HG02588 (cell line): ENCODE measurements around the gene ZNF467.

ENCODE experiments used
- ATAC-seq: cut with Tn5 transposase; IDR thresholded peaks from one replicate; pipeline ENCODE4 v1.9.1; 2021; ENCODE audit warnings: mild to moderate bottlenecking, moderate library complexity; ENCODE audit not compliant: unreplicated experiment

Gene ZNF467

GRCh38 chr7:149751043-149751775, 22.2 kb downstream of the ZNF467 start:
- ATAC-seq: no peak

GRCh38 chr7:149750122-149750845, 23.1 kb downstream of the ZNF467 start:
- no peak for ATAC-seq

GRCh38 chr7:149748076-149748874, 25.1 kb downstream of the ZNF467 start:
- no peak for ATAC-seq

- no peak for ATAC-seq
Observed at GRCh38 chr7:149743476-149744255, 29.7 kb downstream of the ZNF467 start.

GRCh38 chr7:149742075-149742701, 31.2 kb downstream of the ZNF467 start:
- ATAC-seq: peak; percentile 75

GRCh38 chr7:149741629-149742028, 31.8 kb downstream of the ZNF467 start:
- ATAC-seq: no peak

GRCh38 chr7:149736478-149737360, 36.7 kb downstream of the ZNF467 start:
- no peak for ATAC-seq

GRCh38 chr7:149735779-149736477, 37.5 kb downstream of the ZNF467 start:
- no peak for ATAC-seq

- no peak for ATAC-seq
Observed at GRCh38 chr7:149735181-149735602, 38.2 kb downstream of the ZNF467 start.

GRCh38 chr7:149734791-149735075, 38.7 kb downstream of the ZNF467 start:
- no peak for ATAC-seq

GRCh38 chr7:149733924-149734790, 39.2 kb downstream of the ZNF467 start:
- no peak for ATAC-seq

GRCh38 chr7:149733131-149733923, 40.1 kb downstream of the ZNF467 start:
- ATAC-seq: no peak

- no peak for ATAC-seq
Observed at GRCh38 chr7:149732611-149733010, 40.8 kb downstream of the ZNF467 start.

GRCh38 chr7:149732111-149732561, 41.3 kb downstream of the ZNF467 start:
- ATAC-seq: no peak

- no peak for ATAC-seq
Observed at GRCh38 chr7:149731207-149731955, 42.0 kb downstream of the ZNF467 start.
